ENCODE measurements around the gene SUN5.

- TF ChIP-seq CTCF (IDR thresholded peaks at IDR 0.05), result no peak
- TF ChIP-seq EP300 (IDR thresholded peaks at IDR 0.05), result no peak
These were observed 27.3 kb upstream of the SUN5 start, which contains the start of gene BPIFB6 for GRCh38 chr20:33031531-33031930.

Measured in ovary (tissue), 3 donors.